Sigmoid colon (tissue), 4 donors: Measurements from ENCODE around the gene SETMAR.

Experiments used
- EP300 ChIP-seq, 4 donors: sonication (generic); formaldehyde crosslinking; IDR thresholded peaks; one replicate each; pipeline ENCODE4 v1.6.1; 2017; ENCODE audit warnings: antibody characterized with exemption in 4 of 4
- POLR2A ChIP-seq, 2 donors: fragments of 450-650 bp; IDR thresholded peaks; one replicate each; pipeline ENCODE4 v1.6.1; 2016; ENCODE audit warnings: antibody characterized with exemption in 2 of 2, mild to moderate bottlenecking in 2 of 2, moderate library complexity in 2 of 2
- POLR2AphosphoS5 ChIP-seq, 4 donors: sonication (generic); formaldehyde crosslinking; IDR thresholded peaks; one replicate each; pipeline ENCODE4 v1.6.1; 2017; ENCODE audit warnings: antibody characterized with exemption in 4 of 4
- TF ChIP-seq, protein P1 (sequence below), 4 experiments: fragments of 450-650 bp in 3 of 4; fragments of 200-600 bp in 1 of 4; IDR thresholded peaks; one replicate each; pipeline ENCODE4 v1.5.1; 2016 to 2019; ENCODE audit warnings: antibody characterized with exemption in 4 of 4, mild to moderate bottlenecking in 3 of 4, moderate library complexity in 2 of 4

GRCh38 chr3:4335840-4336562, 32.8 kb downstream of the SETMAR start:
- TF ChIP-seq, protein P1, sequence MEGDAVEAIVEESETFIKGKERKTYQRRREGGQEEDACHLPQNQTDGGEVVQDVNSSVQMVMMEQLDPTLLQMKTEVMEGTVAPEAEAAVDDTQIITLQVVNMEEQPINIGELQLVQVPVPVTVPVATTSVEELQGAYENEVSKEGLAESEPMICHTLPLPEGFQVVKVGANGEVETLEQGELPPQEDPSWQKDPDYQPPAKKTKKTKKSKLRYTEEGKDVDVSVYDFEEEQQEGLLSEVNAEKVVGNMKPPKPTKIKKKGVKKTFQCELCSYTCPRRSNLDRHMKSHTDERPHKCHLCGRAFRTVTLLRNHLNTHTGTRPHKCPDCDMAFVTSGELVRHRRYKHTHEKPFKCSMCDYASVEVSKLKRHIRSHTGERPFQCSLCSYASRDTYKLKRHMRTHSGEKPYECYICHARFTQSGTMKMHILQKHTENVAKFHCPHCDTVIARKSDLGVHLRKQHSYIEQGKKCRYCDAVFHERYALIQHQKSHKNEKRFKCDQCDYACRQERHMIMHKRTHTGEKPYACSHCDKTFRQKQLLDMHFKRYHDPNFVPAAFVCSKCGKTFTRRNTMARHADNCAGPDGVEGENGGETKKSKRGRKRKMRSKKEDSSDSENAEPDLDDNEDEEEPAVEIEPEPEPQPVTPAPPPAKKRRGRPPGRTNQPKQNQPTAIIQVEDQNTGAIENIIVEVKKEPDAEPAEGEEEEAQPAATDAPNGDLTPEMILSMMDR (IDR thresholded peaks at IDR 0.05) = no peak
- TF ChIP-seq POLR2A (IDR thresholded peaks at IDR 0.05) (no peak), POLR2AphosphoS5 (IDR thresholded peaks at IDR 0.05) (no peak), EP300 (IDR thresholded peaks at IDR 0.05) (no peak)
